DND-41 (cell line): ENCODE measurements around the gene OR6T1.

Experiments used
- ATAC-seq: fragments of 200-7000 bp; cut with Tn5 transposase; 3 replicates; pipeline ENCODE4 v1.9.1; 2021; ENCODE audit warnings: low read depth; ENCODE audit not compliant: insufficient read depth
- DNase-seq: peaks from one replicate; pipeline ENCODE4 v3.0.0-alpha.2; 2020
- H2AFZ ChIP-seq: 2 replicates; pipeline ENCODE4 v1.6.0; 2012; ENCODE audit warnings: low read depth, low read length
- H3K27ac ChIP-seq: 2 replicates; pipeline ENCODE4 v1.5.1; 2012; ENCODE audit warnings: low read length, inconsistent platforms
- H3K27me3 ChIP-seq: fragments of 200-600 bp; sonication (generic); 2 replicates; pipeline ENCODE4 v1.6.0; 2012; ENCODE audit warnings: low read length, mild to moderate bottlenecking, inconsistent platforms; ENCODE audit not compliant: insufficient read depth, poor library complexity
- H3K36me3 ChIP-seq: 2 replicates; pipeline ENCODE4 v1.5.1; 2012; ENCODE audit warnings: low read length, inconsistent platforms; ENCODE audit not compliant: insufficient read depth
- H3K4me1 ChIP-seq: 2 replicates; pipeline ENCODE4 v1.5.1; 2012; ENCODE audit warnings: mild to moderate bottlenecking, low read length; ENCODE audit not compliant: insufficient read depth
- H3K4me2 ChIP-seq: 2 replicates; pipeline ENCODE4 v1.6.0; 2012; ENCODE audit warnings: mild to moderate bottlenecking, moderate library complexity, low read length, inconsistent platforms; ENCODE audit not compliant: insufficient read depth
- H3K4me3 ChIP-seq, 2 experiments: fragments of 200-600 bp in 1 of 2; shearing (Covaris generic) in 1 of 2; 2 replicates each; pipeline ENCODE4 v1.5.1; 2012 to 2016; ENCODE audit warnings: inconsistent platforms in 2 of 2, low read length in 2 of 2, mild to moderate bottlenecking in 2 of 2, low read depth in 1 of 2, moderate library complexity in 1 of 2
- H3K79me2 ChIP-seq: 2 replicates; pipeline ENCODE4 v1.6.0; 2012; ENCODE audit warnings: low read length, inconsistent platforms; ENCODE audit not compliant: insufficient read depth
- H3K9ac ChIP-seq: 2 replicates; pipeline ENCODE4 v1.6.0; 2012; ENCODE audit warnings: low read depth, mild to moderate bottlenecking, inconsistent platforms, low read length, moderate library complexity
- H3K9me3 ChIP-seq: 2 replicates; pipeline ENCODE4 v1.5.1; 2012; ENCODE audit warnings: low read length, moderate library complexity, mild to moderate bottlenecking, inconsistent platforms; ENCODE audit not compliant: insufficient read depth, severe bottlenecking
- H4K20me1 ChIP-seq: 2 replicates; pipeline ENCODE4 v1.6.0; 2012; ENCODE audit warnings: low read length; ENCODE audit not compliant: insufficient read depth
- CTCF ChIP-seq: IDR thresholded peaks from 2 replicates; pipeline ENCODE4 v1.5.1; 2012; ENCODE audit warnings: borderline replicate concordance, low read length, moderate library complexity, mild to moderate bottlenecking; ENCODE audit not compliant: poor library complexity, severe bottlenecking; ENCODE audit errors: extremely low read depth
- EZH2 ChIP-seq: IDR thresholded peaks from 3 replicates; pipeline ENCODE4 v1.6.1; 2012; ENCODE audit warnings: borderline replicate concordance, low read depth, mild to moderate bottlenecking, moderate library complexity, low read length, inconsistent platforms; ENCODE audit not compliant: severe bottlenecking

OR6T1 gene

GRCh38 chr11:123943738-123944137 lies at the start of gene OR6T1:
TSS of gene OR6T1 (minus strand) at chr11:123943838. CDS start at chr11:123943838, 0 bp downstream.
- Histone ChIP-seq H3K4me3 (no peak within 1 kb of the TSS), H3K27me3 (peaks cover 12% of the 10 kb centered on the region), H3K9me3 (no peaks in the 10 kb centered on the region), H3K9ac (no peak within 1 kb of the TSS), H3K79me2 (no peaks in the 10 kb centered on the region), H3K4me1 (no peaks in the 10 kb centered on the region), H3K27ac (no peak within 1 kb of the TSS), H3K4me2 (no peak within 1 kb of the TSS), H3K36me3 (no peaks in the 10 kb centered on the region), H2AFZ (no peak within 1 kb of the TSS), H4K20me1 (no peaks in the 10 kb centered on the region)
- ATAC-seq, result no peak
- no peak for DNase-seq
- TF ChIP-seq CTCF, result no peak
- no peak for TF ChIP-seq EZH2

DNA sequence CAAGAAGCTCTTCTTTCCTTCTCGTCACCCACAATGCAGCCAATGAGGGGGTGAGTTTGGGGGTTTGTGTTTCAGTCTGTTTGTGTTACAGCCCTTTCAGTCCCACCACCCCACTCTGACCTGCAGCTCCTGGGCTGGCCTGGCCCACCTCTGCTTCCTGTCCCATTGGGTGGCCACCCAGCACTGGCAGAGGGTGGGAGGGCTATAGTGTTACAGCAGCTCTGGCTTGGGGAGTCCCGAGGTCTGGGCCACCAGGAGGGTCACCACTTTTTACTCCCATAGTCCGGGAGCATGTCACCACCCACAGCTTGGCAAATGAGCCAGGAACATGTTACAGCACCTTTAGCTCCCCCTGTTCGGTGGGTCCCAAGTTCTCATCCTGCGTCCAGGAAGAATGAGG lies 35.7 kb upstream of the OR6T1 start:
- ATAC-seq, result no peak
- Histone ChIP-seq H3K4me2 (no peak overlapping the region), H3K4me1 (no peaks in the 10 kb centered on the region), H3K27me3 (no peaks in the 10 kb centered on the region), H2AFZ (no peak overlapping the region), H3K79me2 (no peaks in the 10 kb centered on the region), H4K20me1 (no peaks in the 10 kb centered on the region), H3K36me3 (no peaks in the 10 kb centered on the region), H3K27ac (no peak overlapping the region), H3K4me3 (no peak overlapping the region), H3K9me3 (no peaks in the 10 kb centered on the region), H3K9ac (no peak overlapping the region)
- DNase-seq, result no peak
- TF ChIP-seq EZH2 (no peak), CTCF (no peak)

DNA sequence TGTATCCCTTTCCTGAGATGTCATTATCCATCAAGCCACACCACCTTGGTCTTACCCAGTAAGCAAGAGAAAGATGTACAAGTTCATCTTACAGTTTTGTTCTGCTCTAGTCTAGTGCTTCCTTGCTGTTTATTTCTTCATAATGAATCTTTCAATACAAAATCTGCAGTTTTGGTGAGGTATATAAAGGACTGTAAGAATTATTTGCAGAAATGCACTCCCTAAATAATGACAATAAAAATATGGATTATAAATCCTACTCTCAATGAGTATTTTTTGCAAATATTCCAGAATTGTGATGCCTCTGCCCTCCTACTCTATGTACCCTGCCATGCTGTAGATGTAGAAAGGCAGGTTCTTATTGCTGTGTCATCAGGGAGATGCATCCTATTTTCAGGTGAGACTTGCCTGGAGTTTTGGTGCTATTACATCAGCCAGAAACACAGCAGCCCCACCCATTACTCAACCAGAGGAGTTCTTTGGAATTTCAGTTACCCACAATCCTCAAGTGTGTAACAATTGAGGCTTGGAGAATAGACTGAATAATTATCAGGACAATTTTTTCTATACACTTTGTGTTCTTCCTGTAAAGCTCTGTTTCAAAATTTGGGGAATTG lies 34.2 kb upstream of the OR6T1 start, which contains the start of gene OR10S1:
OR10S1 (minus strand) TSS at position 51 of the 617 bp plus-strand sequence. CDS start 117 bp downstream, outside the sequence.
- ATAC-seq (no peak), DNase-seq (no peak)
- Histone ChIP-seq H3K27me3 (no peaks in the 10 kb centered on the region), H3K4me1 (no peaks in the 10 kb centered on the region), H3K36me3 (no peaks in the 10 kb centered on the region), H3K9me3 (no peaks in the 10 kb centered on the region), H3K4me3 (no peak within 1 kb of the TSS), H3K9ac (no peak within 1 kb of the TSS), H3K4me2 (no peak within 1 kb of the TSS), H4K20me1 (no peaks in the 10 kb centered on the region), H3K79me2 (no peaks in the 10 kb centered on the region), H2AFZ (no peak within 1 kb of the TSS), H3K27ac (no peak within 1 kb of the TSS)
- TF ChIP-seq EZH2 (no peak), CTCF (no peak)
